Measurements from ENCODE around the gene INPP5F. TPM values are rescaled to one million over a fixed set of nuclear protein-coding genes. Genes with fewer than 3 reads are reported as not detected.

Gene INPP5F
- total and polyA plus RNA-seq, 2 of the 13 experiments (the other 11 are each of a cell fraction or from before 2014, with no cell fraction given): 12.5 to 15.7 TPM

DNA sequence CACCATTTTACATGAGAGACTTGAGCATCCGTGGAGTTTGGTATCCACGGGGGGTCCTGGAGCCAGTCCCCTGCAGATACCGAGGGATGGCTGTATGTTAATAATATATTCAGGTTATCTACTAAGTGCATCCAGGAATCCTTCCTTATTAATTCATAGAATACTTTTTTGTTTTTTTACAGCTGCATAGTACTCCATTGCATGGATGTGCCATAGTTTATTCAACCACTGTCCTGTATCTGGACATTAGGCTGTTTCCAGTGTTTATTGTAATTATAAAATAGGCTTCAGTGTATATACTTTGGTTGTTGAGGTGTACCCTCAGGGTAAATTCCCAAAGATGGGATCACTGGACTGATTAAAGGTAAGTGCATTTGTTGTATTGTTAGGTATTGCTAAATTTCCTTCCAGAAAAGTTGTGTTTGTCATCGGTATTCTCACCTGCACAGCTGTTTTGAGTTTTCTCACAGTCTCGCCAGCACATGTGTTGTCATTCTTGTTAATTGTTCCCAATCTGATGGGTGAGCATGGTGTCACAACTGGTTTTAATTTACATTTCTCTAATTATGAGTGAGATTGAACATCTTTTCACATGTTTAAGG, 55.1 kb downstream of the INPP5F start (continued):
- TF ChIP-seq, protein P1, sequence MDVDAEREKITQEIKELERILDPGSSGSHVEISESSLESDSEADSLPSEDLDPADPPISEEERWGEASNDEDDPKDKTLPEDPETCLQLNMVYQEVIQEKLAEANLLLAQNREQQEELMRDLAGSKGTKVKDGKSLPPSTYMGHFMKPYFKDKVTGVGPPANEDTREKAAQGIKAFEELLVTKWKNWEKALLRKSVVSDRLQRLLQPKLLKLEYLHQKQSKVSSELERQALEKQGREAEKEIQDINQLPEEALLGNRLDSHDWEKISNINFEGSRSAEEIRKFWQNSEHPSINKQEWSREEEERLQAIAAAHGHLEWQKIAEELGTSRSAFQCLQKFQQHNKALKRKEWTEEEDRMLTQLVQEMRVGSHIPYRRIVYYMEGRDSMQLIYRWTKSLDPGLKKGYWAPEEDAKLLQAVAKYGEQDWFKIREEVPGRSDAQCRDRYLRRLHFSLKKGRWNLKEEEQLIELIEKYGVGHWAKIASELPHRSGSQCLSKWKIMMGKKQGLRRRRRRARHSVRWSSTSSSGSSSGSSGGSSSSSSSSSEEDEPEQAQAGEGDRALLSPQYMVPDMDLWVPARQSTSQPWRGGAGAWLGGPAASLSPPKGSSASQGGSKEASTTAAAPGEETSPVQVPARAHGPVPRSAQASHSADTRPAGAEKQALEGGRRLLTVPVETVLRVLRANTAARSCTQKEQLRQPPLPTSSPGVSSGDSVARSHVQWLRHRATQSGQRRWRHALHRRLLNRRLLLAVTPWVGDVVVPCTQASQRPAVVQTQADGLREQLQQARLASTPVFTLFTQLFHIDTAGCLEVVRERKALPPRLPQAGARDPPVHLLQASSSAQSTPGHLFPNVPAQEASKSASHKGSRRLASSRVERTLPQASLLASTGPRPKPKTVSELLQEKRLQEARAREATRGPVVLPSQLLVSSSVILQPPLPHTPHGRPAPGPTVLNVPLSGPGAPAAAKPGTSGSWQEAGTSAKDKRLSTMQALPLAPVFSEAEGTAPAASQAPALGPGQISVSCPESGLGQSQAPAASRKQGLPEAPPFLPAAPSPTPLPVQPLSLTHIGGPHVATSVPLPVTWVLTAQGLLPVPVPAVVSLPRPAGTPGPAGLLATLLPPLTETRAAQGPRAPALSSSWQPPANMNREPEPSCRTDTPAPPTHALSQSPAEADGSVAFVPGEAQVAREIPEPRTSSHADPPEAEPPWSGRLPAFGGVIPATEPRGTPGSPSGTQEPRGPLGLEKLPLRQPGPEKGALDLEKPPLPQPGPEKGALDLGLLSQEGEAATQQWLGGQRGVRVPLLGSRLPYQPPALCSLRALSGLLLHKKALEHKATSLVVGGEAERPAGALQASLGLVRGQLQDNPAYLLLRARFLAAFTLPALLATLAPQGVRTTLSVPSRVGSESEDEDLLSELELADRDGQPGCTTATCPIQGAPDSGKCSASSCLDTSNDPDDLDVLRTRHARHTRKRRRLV (CRISPR knock-in tag; IDR thresholded peaks at IDR 0.05): no peak
- TF ChIP-seq RXRA (CRISPR knock-in tag; IDR thresholded peaks at IDR 0.05) (no peak), HIVEP1 (CRISPR knock-in tag; IDR thresholded peaks at IDR 0.05) (no peak), ZNF20 (CRISPR knock-in tag; IDR thresholded peaks at IDR 0.05) (no peak), SSRP1 (CRISPR knock-in tag; IDR thresholded peaks at IDR 0.05) (no peak), ZNF441 (CRISPR knock-in tag; IDR thresholded peaks at IDR 0.05; ENCODE audit: borderline replicate concordance) (no peak), FOSL2 (CRISPR knock-in tag; IDR thresholded peaks at IDR 0.05) (no peak)
- TF ChIP-seq, protein P2, sequence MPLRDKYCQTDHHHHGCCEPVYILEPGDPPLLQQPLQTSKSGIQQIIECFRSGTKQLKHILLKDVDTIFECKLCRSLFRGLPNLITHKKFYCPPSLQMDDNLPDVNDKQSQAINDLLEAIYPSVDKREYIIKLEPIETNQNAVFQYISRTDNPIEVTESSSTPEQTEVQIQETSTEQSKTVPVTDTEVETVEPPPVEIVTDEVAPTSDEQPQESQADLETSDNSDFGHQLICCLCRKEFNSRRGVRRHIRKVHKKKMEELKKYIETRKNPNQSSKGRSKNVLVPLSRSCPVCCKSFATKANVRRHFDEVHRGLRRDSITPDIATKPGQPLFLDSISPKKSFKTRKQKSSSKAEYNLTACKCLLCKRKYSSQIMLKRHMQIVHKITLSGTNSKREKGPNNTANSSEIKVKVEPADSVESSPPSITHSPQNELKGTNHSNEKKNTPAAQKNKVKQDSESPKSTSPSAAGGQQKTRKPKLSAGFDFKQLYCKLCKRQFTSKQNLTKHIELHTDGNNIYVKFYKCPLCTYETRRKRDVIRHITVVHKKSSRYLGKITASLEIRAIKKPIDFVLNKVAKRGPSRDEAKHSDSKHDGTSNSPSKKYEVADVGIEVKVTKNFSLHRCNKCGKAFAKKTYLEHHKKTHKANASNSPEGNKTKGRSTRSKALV (CRISPR knock-in tag; IDR thresholded peaks at IDR 0.05): no peak
